ENCODE data around the gene DHX29.

Gene DHX29

DNA sequence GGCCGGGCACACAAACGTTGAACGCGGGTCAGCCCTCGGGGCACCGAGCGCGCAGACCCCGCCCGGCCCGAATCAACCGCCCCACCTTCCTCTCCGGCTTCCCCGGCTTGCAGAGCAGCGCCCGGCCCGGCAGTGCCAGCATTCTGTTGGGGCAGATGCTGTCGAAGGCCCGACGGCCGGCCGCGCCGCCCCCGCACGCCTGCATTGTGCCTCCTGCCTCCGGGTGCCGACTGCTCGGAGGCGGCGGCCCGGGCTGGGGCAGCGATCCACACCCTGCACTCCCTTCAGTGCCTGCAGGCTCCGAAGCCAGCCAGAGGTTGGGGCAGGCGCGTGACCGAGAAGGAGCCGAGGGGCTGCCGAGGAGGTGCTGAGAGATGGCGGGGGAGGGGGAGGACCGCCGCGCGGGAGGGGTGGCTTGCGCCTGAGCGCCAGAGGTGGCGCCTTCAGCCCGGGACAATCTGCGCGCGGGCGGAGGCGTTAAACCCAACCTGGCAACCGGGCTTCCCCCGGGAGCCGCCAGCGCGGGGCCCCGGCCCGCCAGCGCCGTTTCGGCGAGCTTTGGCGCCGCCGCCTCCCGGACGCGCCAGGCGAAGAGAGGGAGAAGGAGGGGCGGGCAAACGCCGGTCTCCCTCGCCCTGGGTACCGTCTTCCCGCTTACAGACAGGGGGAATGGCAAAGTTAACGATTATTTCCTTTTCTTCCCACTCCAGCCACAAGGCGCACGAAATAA is 80.4 kb downstream of the DHX29 start, which contains the start of gene MCIDAS (continued):
- no peak for TF ChIP-seq ZSCAN23 (tag by site-specific recombination; IDR thresholded peaks at IDR 0.05)
- TF ChIP-seq KLF9 (tag by site-specific recombination; IDR thresholded peaks at IDR 0.05; ENCODE audit: low read depth) = no peak
- TF ChIP-seq ZBTB8A (tag by site-specific recombination; IDR thresholded peaks at IDR 0.05) = peak; percentile 94
- no peak for TF ChIP-seq TRIM28 (IDR thresholded peaks at IDR 0.05; ENCODE audit: borderline replicate concordance, low read length)
- no peak for TF ChIP-seq ZNF354C (tag by site-specific recombination; IDR thresholded peaks at IDR 0.05; ENCODE audit: borderline replicate concordance, low read depth)
- TF ChIP-seq ZNF626 (tag by site-specific recombination; IDR thresholded peaks at IDR 0.05) = no peak
- TF ChIP-seq ZNF16 (tag by site-specific recombination; IDR thresholded peaks at IDR 0.05; ENCODE audit: low read depth) = 0 out of 2 replicates have a peak, but pooled peaks have one; percentile 1
- no peak for TF ChIP-seq ZNF544 (tag by site-specific recombination; IDR thresholded peaks at IDR 0.05)
- peak; percentile 97 for TF ChIP-seq ZBTB20 (tag by site-specific recombination; IDR thresholded peaks at IDR 0.05)
- TF ChIP-seq ZNF701 (tag by site-specific recombination; IDR thresholded peaks at IDR 0.05) = no peak
- peak; percentile 35; the same call in 1 of the 2 replicates for TF ChIP-seq GLIS1 (tag by site-specific recombination; IDR thresholded peaks at IDR 0.05)
- TF ChIP-seq ZNF311 (tag by site-specific recombination; IDR thresholded peaks at IDR 0.05; ENCODE audit: borderline replicate concordance) = no peak
- TF ChIP-seq ZNF623 (tag by site-specific recombination; IDR thresholded peaks at IDR 0.05) = no peak
- no peak for TF ChIP-seq ZBTB1 (tag by site-specific recombination; IDR thresholded peaks at IDR 0.05)
- TF ChIP-seq ZNF600 (tag by site-specific recombination; IDR thresholded peaks at IDR 0.05) = peak; percentile 97
- TF ChIP-seq AEBP2 (tag by site-specific recombination; IDR thresholded peaks at IDR 0.05; ENCODE audit: borderline replicate concordance) = no peak
- no peak for TF ChIP-seq ZNF18 (tag by site-specific recombination; IDR thresholded peaks at IDR 0.05)
- TF ChIP-seq ZNF677 (tag by site-specific recombination; IDR thresholded peaks at IDR 0.05) = no peak
- peak; percentile 37 for TF ChIP-seq ZNF561 (tag by site-specific recombination; IDR thresholded peaks at IDR 0.05; ENCODE audit: borderline replicate concordance)
- TF ChIP-seq ZNF2 (tag by site-specific recombination; IDR thresholded peaks at IDR 0.05) = peak; percentile 9; the same call in 1 of the 2 replicates
- no peak for TF ChIP-seq PRDM1 (tag by site-specific recombination; IDR thresholded peaks at IDR 0.05)
- TF ChIP-seq TCF7L2 (IDR thresholded peaks at IDR 0.05; ENCODE audit: borderline replicate concordance, low read depth, low read length) = no peak
- TF ChIP-seq KLF1 (tag by site-specific recombination; IDR thresholded peaks at IDR 0.05) = peak; percentile 45
- TF ChIP-seq, protein P1, sequence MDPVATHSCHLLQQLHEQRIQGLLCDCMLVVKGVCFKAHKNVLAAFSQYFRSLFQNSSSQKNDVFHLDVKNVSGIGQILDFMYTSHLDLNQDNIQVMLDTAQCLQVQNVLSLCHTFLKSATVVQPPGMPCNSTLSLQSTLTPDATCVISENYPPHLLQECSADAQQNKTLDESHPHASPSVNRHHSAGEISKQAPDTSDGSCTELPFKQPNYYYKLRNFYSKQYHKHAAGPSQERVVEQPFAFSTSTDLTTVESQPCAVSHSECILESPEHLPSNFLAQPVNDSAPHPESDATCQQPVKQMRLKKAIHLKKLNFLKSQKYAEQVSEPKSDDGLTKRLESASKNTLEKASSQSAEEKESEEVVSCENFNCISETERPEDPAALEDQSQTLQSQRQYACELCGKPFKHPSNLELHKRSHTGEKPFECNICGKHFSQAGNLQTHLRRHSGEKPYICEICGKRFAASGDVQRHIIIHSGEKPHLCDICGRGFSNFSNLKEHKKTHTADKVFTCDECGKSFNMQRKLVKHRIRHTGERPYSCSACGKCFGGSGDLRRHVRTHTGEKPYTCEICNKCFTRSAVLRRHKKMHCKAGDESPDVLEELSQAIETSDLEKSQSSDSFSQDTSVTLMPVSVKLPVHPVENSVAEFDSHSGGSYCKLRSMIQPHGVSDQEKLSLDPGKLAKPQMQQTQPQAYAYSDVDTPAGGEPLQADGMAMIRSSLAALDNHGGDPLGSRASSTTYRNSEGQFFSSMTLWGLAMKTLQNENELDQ (tag by site-specific recombination; IDR thresholded peaks at IDR 0.05; ENCODE audit: low read depth) = no peak
- TF ChIP-seq KLF7 (tag by site-specific recombination; IDR thresholded peaks at IDR 0.05; ENCODE audit: borderline replicate concordance) = no peak
- TF ChIP-seq KLF10 (tag by site-specific recombination; IDR thresholded peaks at IDR 0.05) = no peak; the same call in 1 of the 2 replicates
- no peak; the same call in 1 of the 2 replicates for TF ChIP-seq ZNF391 (tag by site-specific recombination; IDR thresholded peaks at IDR 0.05; ENCODE audit: borderline replicate concordance, low read depth)
- no peak for TF ChIP-seq BCL11A (tag by site-specific recombination; IDR thresholded peaks at IDR 0.05; ENCODE audit: low read depth)
- TF ChIP-seq ZNF138 (tag by site-specific recombination; IDR thresholded peaks at IDR 0.05; ENCODE audit: borderline replicate concordance) = no peak
- TF ChIP-seq ZNF501 (tag by site-specific recombination; IDR thresholded peaks at IDR 0.05) = no peak; the same call in none of the 2 replicates
- TF ChIP-seq ZNF596 (tag by site-specific recombination; IDR thresholded peaks at IDR 0.05) = no peak
- TF ChIP-seq ZFP37 (tag by site-specific recombination; IDR thresholded peaks at IDR 0.05) = peak; percentile 19; the same call in 1 of the 2 replicates
- 0 out of 2 replicates have a peak, but pooled peaks have one; percentile 26 for TF ChIP-seq ZNF23 (tag by site-specific recombination; IDR thresholded peaks at IDR 0.05; ENCODE audit: borderline replicate concordance)
- TF ChIP-seq FEZF1 (tag by site-specific recombination; IDR thresholded peaks at IDR 0.05) = 0 out of 2 replicates have a peak, but pooled peaks have one; percentile 5
- TF ChIP-seq ZEB2 (tag by site-specific recombination; IDR thresholded peaks at IDR 0.05) = peak; percentile 80; the same call in 1 of the 2 replicates
- TF ChIP-seq ZNF19 (tag by site-specific recombination; IDR thresholded peaks at IDR 0.05; ENCODE audit: low read depth) = no peak
- TF ChIP-seq ZNF585B (tag by site-specific recombination; IDR thresholded peaks at IDR 0.05) = no peak

Data from HEK293 (cell line).